HG03439 (cell line): ENCODE results near the gene MAP2K1.
A peak's percentile ranks its signal among the peaks of the same experiment; 100 is the strongest.
"Not testable (repeated sequence)": the region's sequence is repeated elsewhere in the genome, so short reads cannot be mapped to it uniquely, and the experiment has no call there.

Experiments used
- ATAC-seq: cut with Tn5 transposase; IDR thresholded peaks from one replicate; pipeline ENCODE4 v1.9.1; 2021; ENCODE audit warnings: mild to moderate bottlenecking, moderate library complexity; ENCODE audit not compliant: unreplicated experiment

Gene MAP2K1

DNA sequence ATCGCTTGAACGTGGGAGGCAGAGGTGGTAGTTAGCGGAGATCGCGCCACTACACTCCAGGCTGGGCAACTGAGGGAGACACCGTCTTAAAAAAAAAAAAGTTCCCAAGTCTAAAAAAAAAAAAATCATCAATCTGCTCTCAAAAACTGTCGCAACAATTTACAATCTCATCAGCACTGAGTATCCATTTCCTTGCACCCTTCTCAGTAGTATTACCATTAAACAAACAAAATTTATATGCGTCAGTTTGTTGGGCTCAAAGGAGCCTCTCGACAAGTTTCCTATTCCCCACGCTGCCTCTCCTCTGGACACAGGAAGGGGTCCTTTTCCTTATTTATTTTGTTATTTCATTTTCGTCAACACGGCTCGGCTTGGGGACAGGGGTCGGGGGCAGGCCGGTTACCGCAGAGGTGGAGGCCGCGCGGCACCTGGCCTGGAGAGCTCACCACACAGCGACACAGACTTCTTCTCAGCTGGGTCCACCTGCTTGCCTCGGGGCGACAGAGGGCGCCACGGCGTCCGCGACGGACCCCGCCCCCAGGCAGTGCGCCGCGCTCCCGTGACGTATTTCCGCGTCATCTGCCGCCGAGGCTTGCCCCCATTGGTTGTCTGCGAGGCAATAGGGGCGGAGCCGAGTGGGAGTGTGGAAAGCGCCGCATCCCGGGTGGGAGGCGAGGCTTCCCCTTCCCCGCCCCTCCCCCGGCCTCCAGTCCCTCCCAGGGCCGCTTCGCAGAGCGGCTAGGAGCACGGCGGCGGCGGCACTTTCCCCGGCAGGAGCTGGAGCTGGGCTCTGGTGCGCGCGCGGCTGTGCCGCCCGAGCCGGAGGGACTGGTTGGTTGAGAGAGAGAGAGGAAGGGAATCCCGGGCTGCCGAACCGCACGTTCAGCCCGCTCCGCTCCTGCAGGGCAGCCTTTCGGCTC lies at the start of gene MAP2K1:
MAP2K1 (plus strand) TSS at position 709 of the 920 bp plus-strand sequence. CDS start 436 bp downstream, outside the sequence.
- ATAC-seq, result peak; percentile 76

DNA sequence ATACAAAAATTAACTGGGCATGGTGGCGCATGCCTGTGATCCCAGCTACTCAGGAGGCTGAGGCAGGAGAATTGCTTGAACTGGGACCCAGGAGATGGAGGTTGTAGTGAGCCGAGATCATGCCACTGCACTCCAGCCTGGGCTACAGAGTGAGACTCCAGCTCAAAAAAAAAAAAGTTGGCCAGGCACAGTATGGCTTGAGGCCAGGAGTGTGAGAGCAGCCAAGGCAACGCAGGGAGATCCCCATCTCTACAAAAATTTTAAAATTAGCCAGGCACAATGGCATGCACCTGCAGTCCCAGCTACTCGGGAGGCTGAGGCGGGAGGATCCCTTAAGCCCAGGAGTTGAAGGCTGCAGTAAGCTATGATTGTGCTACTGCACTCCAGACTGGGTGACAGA lies 38.2 kb upstream of the MAP2K1 start:
- not testable (repeated sequence) for ATAC-seq

DNA sequence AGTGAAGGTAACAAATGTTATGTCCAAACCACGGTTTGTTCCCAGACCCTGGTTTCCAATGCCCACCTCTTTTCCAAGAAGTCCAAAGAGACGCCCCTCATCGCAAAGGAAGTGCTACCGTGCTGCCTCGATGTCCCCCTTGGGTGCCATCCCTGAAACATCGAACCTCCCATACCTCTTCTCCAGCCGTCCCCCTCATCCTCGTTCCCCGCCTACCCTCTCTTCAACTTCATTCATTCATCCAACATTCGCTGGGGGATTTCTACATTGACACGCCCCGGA lies 30.7 kb upstream of the MAP2K1 start:
- ATAC-seq, result no peak

DNA sequence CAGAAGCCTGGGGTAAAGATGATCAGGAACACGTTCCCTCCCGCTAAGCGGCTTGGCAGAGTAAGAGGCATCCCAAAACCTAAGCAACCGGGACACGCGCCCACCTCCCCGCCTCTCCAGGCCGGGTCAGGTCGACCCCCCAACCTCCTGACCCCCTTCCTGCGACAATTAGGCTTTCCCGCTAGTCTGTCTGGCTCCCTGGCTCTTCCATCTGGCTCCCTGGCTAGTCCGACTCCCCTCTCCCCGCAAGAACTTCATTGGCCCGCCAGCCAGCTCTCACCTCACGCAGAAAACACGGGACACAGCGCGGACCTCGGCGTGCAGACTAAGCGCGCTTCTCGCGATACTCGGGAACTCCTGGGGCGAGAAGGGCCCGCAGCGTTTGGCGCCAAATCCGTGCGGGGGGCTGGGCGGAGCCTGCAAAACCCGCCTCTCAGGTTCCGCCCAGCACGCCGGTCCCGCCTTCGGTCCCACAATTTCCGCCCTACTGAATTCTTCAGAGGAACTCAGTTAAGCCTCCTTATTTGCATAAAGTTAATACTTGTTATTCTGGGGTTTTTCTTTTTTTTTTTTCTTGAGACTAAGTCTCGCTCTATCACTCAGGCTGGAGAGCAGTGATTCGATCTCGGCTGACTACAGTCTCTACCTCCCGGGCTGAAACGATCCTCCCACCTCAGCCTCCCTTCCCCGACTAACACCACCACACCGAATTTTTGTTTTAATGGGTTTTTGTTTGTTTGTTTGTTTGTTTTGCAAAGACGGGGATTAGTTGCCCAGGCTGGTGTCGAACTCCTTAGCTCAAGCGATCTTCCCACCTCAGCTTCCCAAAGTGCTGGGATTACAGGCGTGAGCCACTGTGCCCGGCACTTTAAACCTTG lies 30.1 kb upstream of the MAP2K1 start, which contains the start of gene TIPIN:
TIPIN (minus strand) TSS at position 327 of the 878 bp plus-strand sequence. CDS start 3,738 bp downstream, outside the sequence.
- ATAC-seq, result peak; percentile 88

DNA sequence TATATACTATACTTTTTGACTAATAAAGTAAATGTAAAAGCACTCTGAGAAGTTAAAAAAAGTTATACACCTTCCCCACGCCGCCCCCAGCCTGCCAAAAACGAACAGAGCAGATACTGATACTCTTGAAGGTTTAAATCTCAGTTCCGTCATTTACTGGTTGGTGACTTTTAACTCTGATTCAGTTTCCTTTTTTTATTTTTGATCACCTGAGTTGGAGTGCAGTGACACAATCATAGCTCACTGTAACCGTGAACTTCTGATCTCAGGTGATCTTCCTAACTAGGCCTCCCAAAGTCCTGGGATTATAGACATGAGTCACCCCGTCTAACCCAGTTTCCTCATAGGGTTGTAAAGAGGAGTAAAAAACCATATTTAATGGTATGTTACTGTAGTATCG lies 27.0 kb upstream of the MAP2K1 start:
- no peak for ATAC-seq

DNA sequence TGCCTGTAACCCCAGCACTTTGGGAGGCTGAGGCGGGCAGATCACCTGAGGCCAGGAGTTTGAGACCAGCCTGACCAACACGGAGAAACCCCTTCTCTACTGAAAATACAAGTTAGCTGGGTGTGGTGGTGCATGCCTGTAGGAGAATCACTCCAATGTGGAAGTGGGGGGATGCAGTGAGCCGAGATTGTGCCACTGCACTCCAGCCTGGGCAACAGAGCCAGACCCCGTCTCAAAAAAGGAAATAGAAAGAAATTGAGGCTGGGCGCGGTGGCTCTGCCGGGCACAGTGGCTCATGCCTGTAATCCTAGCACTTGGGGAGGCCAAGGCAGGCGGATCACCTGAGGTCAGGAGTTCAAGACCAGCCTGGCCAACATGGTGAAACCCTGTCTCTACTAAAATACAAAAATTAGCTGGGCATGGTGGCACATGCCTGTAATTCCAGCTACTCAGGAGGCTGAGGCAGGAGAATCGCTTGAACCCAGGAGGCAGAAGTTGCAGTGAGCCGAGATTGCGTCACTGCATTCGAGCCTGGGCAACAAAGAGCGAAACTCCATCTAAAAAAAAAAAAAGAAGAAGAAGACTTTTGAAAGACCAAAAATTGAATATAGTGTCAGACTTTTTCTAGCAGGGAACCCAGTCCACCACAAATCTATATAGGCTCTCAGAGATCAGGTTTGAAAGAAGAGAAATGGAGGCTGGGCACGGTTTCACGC lies 24.8 kb upstream of the MAP2K1 start:
- ATAC-seq, result not testable (repeated sequence)

DNA sequence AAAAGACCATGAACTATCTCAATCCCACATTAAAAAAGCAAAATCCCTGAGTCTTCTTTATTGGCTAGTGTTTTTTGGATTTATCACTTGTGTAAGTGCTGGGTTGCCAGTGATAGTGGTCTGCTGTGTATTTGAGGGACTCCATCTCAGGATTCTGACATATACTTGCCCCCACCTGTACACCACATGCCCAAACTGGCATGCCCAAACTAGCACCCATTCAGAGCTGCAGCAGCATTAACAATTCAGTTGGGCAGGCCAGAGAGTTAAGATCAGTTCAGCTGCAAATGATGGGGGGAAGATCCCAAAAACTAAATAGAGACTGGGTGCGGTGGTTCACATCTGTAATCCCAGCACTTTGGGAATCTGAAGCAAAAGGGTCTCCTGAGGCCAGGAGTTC lies 23.9 kb upstream of the MAP2K1 start:
- ATAC-seq, result no peak

DNA sequence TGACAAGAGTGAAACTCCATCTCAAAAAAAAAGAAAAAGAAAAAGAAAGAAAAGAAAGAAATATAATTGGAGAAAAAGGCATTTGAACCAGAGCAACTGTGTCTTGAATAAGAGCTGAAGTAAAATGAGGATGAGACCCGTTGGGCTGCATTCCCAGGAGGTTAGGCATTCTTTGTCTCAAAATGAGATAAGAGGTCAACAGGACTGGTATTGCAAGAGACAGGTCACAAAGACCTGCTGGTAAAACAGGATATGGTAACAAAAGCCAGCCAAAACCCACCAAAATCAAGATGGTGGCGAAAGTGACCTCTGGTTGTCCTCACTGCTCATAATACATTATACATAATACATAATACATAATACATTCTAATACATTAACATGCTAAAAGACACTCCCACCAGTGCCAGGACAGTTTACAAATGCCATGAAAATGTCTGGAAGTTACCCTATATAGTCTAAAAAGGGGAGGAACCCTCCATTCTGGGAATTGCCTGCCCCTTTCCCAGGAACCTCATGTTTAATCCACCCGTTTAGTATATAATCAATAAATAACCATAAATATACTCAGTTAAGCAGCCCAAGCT lies 21.7 kb upstream of the MAP2K1 start:
- no peak for ATAC-seq

DNA sequence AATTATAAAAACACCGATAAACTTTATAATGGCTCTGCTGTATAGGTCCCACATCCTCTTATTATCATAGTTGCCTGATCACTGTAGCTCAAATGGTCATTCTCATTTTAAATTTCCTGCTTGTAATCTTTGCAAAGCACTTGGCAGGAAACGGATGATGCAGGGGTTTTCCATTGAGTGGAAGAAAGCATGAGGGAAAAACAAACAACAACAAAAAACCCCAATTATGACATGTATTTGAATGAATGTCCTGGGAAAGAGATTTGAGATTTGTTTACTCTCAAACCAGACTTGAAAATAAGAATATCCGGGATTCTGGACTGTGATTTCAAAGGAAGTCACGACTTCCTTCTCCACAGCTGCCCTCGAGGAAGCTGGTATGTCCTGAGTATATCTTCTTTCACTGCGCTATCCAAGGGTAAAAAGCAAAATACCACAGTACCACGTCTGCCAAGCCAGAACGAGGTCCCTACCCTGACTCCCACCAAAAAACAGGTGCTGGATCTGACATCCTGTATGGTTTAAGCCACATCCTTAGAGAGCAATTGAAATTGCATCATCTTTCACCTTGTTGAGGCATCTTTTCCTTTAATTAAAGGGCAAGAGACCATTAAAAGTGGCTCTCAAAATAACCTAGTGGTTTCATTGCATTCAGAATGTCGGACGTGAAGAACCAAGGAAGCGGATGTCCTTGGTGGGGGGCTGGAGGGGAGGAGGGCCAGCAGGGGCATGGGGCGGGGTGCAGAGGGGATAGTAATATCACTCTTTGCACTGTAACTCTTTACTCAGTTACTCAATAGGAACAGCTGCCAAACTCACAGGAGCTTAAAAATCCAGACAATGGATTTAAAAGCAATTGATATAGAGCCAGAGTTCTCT lies 16.7 kb upstream of the MAP2K1 start:
- ATAC-seq, result no peak

DNA sequence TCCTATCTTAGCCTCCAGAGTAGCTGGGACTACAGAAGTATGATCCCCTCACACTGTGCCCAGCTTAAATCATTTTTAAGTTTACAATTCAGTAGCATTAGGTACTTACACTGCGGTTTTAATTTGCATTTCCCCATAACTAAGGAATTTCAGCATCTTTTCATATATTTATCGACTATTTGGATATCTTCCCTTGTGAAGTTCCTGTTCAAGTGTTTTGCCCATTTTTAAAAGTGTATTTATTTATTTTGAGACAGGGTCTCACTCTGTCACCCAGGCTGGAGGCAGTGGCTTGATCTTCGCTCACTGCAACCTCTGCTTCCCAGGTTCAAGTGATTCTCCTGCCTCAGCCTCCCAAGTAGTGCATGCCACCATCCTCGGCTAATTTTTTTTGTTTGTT lies 12.5 kb upstream of the MAP2K1 start:
- no peak for ATAC-seq

DNA sequence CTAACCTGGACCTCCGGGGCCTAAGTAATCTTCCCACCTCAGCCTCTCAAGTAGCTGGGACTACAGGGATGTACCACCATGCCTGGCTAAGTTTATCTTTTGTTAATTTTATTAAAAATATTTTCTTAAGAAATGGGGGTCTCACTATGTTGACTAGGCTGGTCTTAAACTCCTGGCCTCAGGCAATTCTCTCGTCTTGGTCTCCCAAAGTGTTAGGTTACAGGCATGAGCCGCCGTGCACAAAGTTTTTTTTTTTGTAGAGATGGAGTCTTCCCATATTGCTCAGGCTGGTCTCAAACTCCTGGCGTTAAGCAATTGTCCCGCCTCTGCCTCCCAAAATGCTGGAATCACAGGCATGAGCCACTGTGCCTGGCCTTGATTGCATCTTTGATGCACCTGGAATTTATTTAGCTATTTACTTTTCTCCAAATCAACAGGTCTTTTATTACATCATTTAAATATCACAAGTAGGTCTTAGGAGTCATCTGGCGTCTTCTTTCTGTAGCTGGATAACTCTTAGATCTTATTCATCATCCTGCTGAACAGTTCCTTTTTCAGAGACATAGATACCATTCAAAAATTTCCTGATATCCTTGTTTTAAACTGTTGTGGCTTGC lies 7.8 kb upstream of the MAP2K1 start:
- ATAC-seq, result no peak

DNA sequence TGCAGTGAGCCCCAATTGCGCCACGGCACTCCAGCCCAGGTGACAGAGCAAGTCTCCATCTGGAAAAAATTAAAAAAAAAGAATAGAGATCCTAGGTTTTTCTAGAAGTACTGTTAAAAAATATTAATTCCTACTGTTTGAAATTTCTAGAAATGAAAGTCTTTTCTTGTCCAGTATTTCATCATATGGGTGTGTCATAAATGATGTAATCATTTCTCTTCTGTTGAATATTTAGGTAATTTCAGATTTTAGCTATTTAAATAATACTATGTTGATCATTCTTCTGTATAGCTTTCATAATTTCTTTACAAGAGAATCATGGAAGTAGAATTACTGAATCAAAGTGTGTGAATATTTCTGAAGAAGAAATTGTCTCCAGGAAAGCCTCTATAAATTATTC lies 5.3 kb upstream of the MAP2K1 start:
- ATAC-seq, result not testable (repeated sequence)

DNA sequence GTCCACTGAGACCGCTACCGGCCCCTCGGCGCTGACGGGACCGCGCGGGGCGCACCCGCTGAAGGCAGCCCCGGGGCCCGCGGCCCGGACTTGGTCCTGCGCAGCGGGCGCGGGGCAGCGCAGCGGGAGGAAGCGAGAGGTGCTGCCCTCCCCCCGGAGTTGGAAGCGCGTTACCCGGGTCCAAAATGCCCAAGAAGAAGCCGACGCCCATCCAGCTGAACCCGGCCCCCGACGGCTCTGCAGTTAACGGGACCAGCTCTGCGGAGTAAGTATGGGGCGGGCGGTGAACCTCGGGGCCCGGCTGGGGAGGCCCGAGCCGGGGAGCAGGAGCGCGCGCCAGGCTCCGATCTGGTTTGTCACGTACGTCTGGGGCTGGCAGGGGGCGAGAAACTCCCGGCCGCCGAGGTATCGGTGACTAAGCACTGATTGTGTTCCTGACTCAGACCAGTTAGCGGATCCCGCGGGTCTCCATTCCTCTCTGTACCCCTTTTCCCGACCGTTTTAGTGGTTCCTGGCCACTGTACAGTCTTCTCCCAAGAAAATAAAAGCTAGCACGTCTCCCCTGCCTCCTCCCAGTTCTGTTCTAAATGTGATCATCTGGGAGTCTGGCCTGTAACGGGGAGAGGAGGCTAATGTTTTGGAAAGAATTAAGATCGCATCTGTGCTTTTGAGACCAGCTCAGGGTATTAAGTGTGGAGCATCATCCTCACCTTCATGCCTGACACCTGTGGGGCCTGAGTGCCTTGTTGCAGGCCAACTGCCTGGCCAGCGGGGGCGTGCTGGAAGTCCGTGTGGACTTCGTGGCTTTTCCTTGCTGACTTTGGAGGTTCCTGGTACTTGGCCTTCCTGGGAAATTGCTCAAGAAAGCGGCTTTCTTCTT lies 691 bp downstream of the MAP2K1 start:
- peak; percentile 26 for ATAC-seq

DNA sequence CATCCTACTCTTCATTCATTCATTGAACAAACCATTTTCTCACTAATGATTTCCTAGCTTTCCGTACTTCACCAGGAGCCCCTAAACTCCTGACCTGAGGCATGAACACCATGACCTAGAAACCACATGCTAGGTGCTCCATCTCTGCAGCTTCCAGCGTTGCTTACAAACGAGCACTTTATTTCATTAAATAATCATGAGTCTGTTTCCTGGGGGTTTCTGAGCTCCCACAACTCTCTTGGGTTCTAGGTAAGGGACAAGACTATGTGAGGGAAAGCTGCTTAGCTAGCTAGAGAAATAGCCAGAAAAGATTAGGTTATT lies 1.3 kb downstream of the MAP2K1 start:
- ATAC-seq, result no peak

DNA sequence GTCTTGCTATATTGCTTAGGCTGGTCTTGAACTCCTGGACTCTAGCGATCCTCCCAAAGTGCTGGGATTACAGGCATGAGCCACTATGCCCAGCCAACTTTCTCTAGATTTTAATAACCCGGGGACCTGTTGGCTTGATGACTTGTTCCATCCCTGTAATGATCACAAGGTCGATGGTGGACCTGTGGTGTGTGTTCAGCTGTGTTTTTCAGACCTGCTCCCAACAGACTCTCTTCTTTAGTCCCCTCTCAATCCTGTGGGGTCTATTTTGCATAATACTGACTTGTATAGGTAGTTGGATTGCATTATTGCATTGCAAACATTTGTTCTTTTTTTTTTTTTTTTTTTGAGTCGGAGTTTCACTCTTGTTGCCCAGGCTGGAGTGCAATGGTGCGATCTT lies 1.9 kb downstream of the MAP2K1 start:
- ATAC-seq, result no peak

DNA sequence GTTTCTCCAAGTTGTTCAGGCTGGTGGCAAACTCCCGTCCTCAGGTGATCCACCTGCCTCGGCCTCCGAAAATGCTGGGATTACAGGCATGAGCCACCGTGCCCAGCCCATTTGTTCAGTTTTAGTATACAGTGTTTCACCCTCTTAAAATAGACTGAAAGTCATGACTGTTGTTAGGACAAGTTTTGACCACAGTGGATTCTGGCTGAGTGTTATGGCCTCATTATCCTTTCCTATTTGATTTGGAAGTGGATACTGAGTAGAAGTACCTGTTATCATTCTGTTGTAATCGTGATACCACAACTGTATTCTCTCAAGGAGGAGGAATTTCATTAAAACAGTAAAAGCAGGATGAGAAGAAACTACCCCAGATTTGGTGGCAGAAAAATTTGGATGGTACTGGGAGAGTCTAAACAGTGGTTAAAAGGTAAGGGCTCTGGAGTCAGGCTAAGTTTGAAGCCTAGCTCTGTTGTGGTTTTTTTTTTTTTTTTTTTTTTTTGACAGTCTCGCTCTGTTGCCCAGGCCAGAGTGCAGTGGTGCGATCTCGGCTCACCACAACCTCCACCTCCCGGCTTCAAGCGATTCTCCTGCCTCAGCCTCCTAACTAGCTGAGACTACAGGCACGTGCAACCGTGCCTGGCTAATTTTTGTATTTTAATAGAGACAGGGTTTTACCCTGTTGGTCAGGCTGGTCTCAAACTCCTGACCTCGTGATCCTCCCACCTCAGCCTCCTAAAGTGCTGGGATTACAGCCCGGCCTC lies 2.6 kb downstream of the MAP2K1 start:
- no peak for ATAC-seq

DNA sequence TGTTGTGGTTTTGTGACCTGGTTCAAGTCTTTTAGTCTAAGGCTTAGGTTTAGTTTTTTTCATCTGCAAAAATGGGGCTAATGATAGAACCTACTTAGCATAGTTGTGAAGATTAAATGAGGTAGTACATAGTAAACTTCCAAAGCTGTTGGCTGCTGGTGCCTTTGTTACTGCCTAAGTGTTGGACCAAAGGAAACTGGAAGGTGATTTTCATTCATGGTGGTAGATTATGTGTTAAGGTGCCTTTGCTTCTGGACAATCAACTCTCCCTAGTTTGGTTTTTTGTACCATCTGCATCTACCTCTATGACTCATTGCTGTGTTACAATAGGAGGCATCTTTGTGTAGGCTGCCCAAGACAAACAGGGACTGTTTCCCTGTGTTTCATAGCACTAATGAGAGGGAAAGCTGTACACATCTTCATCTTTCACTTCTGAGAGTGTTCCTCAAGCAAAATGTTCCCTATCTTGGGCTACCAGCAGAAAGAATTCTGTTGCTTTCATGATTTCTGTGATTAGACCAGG lies 3.2 kb downstream of the MAP2K1 start:
- no peak for ATAC-seq

DNA sequence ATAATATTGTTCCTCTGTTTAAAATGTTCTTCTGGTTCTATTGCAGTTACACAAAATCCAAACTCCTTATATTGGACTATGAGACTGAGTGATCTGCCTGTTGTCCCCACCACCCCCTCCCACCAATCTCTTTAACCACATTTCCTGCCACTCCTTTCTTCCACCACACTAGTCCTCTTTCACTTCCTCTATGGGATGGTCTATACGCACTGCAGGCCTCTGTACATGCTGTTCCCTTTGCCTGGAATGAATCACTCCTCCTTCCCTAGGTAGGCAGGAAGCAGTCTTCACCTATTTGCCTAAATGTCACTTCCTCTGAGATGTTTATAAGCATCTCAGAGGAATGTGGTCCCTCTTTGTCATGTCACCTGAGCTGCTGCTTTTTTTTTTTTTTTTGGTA lies 4.0 kb downstream of the MAP2K1 start:
- ATAC-seq, result no peak
